HL-60 (cell line): Measurements from ENCODE around the gene MYMX.

Experiments
- CTCF ChIP-seq: IDR thresholded peaks from one replicate; pipeline ENCODE4 v1.5.1; 2011; ENCODE audit warnings: low read length, control low read depth, inconsistent platforms; ENCODE audit not compliant: insufficient read depth
- POLR2AphosphoS5 ChIP-seq: IDR thresholded peaks from 2 replicates; pipeline ENCODE4 v1.6.1; 2012; ENCODE audit warnings: low read depth

- TF ChIP-seq CTCF, result no peak
- no peak for TF ChIP-seq POLR2AphosphoS5
Measured at GRCh38 chr6:44243345-44243744, 26.6 kb downstream of the MYMX start.
